DOHH2 (cell line): ENCODE measurements around the gene CYBA.

Experiments used
- H3F3A ChIP-seq: fragments of 200-600 bp; sonication (generic), shearing (Covaris generic); 2 replicates; pipeline ENCODE4 v1.6.0; 2016; ENCODE audit warnings: antibody characterized with exemption, mild to moderate bottlenecking; ENCODE audit not compliant: control insufficient read depth, insufficient read depth
- H3K27ac ChIP-seq: fragments of 200-600 bp; sonication (generic); 2 replicates; pipeline ENCODE4 v1.5.1; 2014; ENCODE audit warnings: low read depth, mild to moderate bottlenecking, low read length, moderate library complexity
- H3K27me3 ChIP-seq: fragments of 200-600 bp; sonication (generic); 2 replicates; pipeline ENCODE4 v1.6.1; 2014; ENCODE audit warnings: mild to moderate bottlenecking, low read length, mixed read lengths; ENCODE audit not compliant: control insufficient read depth
- H3K36me3 ChIP-seq: fragments of 200-600 bp; sonication (generic); 2 replicates; pipeline ENCODE4 v1.6.1; 2014; ENCODE audit warnings: mild to moderate bottlenecking, low read length, moderate library complexity, mixed read lengths; ENCODE audit not compliant: control insufficient read depth
- H3K4me1 ChIP-seq: fragments of 200-600 bp; sonication (generic); 2 replicates; pipeline ENCODE4 v1.6.1; 2014; ENCODE audit warnings: mild to moderate bottlenecking, low read length, mixed read lengths; ENCODE audit not compliant: control insufficient read depth
- H3K4me2 ChIP-seq: fragments of 200-600 bp; sonication (generic); 2 replicates; pipeline ENCODE4 v1.6.0; 2014; ENCODE audit warnings: mild to moderate bottlenecking, low read length, moderate library complexity
- H3K4me3 ChIP-seq: fragments of 200-600 bp; sonication (generic); 2 replicates; pipeline ENCODE4 v1.5.1; 2014; ENCODE audit warnings: mild to moderate bottlenecking, low read length, mixed read lengths
- H3K79me2 ChIP-seq: fragments of 200-600 bp; sonication (generic); 2 replicates; pipeline ENCODE4 v1.6.1; 2014; ENCODE audit warnings: mild to moderate bottlenecking, low read length, mixed read lengths; ENCODE audit not compliant: control insufficient read depth
- H3K9me2 ChIP-seq: fragments of 200-600 bp; sonication (generic); replicated peaks from 2 replicates; pipeline ENCODE4 v1.6.1; 2014; ENCODE audit warnings: mild to moderate bottlenecking, low read length, mixed read lengths; ENCODE audit not compliant: control insufficient read depth
- H3K9me3 ChIP-seq: fragments of 200-600 bp; sonication (generic); 2 replicates; pipeline ENCODE4 v1.6.1; 2014; ENCODE audit warnings: antibody characterized with exemption, low read length, mixed read lengths; ENCODE audit not compliant: control insufficient read depth, insufficient read depth
- H4K20me1 ChIP-seq: fragments of 200-600 bp; sonication (generic); 2 replicates; pipeline ENCODE4 v1.6.0; 2014; ENCODE audit warnings: low read depth, mild to moderate bottlenecking, antibody characterized with exemption, low read length, moderate library complexity; ENCODE audit not compliant: control insufficient read depth, insufficient read depth
- CTCF ChIP-seq: fragments of 200-600 bp; sonication (generic); IDR thresholded peaks from one replicate; pipeline ENCODE4 v1.5.1; 2014; ENCODE audit warnings: antibody characterized with exemption, mild to moderate bottlenecking, low read depth, low read length; ENCODE audit not compliant: poor library complexity, severe bottlenecking
- EZH2phosphoT487 ChIP-seq: fragments of 200-600 bp; sonication (generic); IDR thresholded peaks from 2 replicates; pipeline ENCODE4 v1.6.1; 2017; ENCODE audit warnings: borderline replicate concordance, mild to moderate bottlenecking, antibody characterized with exemption, low read length, moderate library complexity, mixed read lengths

Gene CYBA

GRCh38 chr16:88691924-88692560 lies 41.2 kb upstream of the CYBA start:
- Histone ChIP-seq H3K4me3 (no peak overlapping the region), H3K4me2 (0 out of 2 replicates have a peak overlapping the region, but pooled peaks have one; percentile 16), H3K27ac (no peak overlapping the region)

GRCh38 chr16:88691129-88691813 lies 40.4 kb upstream of the CYBA start:
- peaks cover 15% of the 10 kb centered on the region for H3K4me1 ChIP-seq
- peaks cover 8% of the 10 kb centered on the region for H3K27me3 ChIP-seq
- no peaks in the 10 kb centered on the region for H3F3A ChIP-seq

More at GRCh38 chr16:88691924-88692560, 41.2 kb upstream of the CYBA start:
- Histone ChIP-seq H3K4me1 (peaks cover 9% of the 10 kb centered on the region), H3K79me2 (no peaks in the 10 kb centered on the region), H3K36me3 (peaks cover 4% of the 10 kb centered on the region; the same call in 1 of the 2 replicates), H3K27me3 (peaks cover 8% of the 10 kb centered on the region), H3K9me3 (no peaks in the 10 kb centered on the region), H3K9me2 (no peaks in the 10 kb centered on the region), H4K20me1 (no peaks in the 10 kb centered on the region), H3F3A (no peaks in the 10 kb centered on the region)
- TF ChIP-seq EZH2phosphoT487 (no peak), CTCF (no peak)

GRCh38 chr16:88690341-88691128 lies 39.7 kb upstream of the CYBA start:
- H3K27me3 ChIP-seq: peaks cover 8% of the 10 kb centered on the region
- TF ChIP-seq EZH2phosphoT487 (no peak), CTCF (no peak)
- no peaks in the 10 kb centered on the region for H4K20me1 ChIP-seq
- no peak overlapping the region for H3K4me2 ChIP-seq
- H3K9me2 ChIP-seq: no peaks in the 10 kb centered on the region
- H3F3A ChIP-seq: no peaks in the 10 kb centered on the region
- no peak overlapping the region for H3K4me3 ChIP-seq
- no peaks in the 10 kb centered on the region for H3K9me3 ChIP-seq
- no peaks in the 10 kb centered on the region for H3K79me2 ChIP-seq
- no peak overlapping the region for H3K27ac ChIP-seq
- H3K4me1 ChIP-seq: peaks cover 21% of the 10 kb centered on the region
- no peaks in the 10 kb centered on the region for H3K36me3 ChIP-seq

More at GRCh38 chr16:88691129-88691813, 40.4 kb upstream of the CYBA start:
- H3K4me3 ChIP-seq: no peak overlapping the region
- no peak overlapping the region for H3K27ac ChIP-seq
- TF ChIP-seq EZH2phosphoT487 (no peak), CTCF (no peak)
- H3K9me3 ChIP-seq: no peaks in the 10 kb centered on the region
- peaks cover 3% of the 10 kb centered on the region; the same call in 1 of the 2 replicates for H3K36me3 ChIP-seq
- no peaks in the 10 kb centered on the region for H3K79me2 ChIP-seq
- H4K20me1 ChIP-seq: no peaks in the 10 kb centered on the region
- H3K4me2 ChIP-seq: no peak overlapping the region
- no peaks in the 10 kb centered on the region for H3K9me2 ChIP-seq
